DOHH2 (cell line): Measurements from ENCODE around the gene TBX21.

Source experiments
- EZH2phosphoT487 ChIP-seq: fragments of 200-600 bp; sonication (generic); IDR thresholded peaks from 2 replicates; pipeline ENCODE4 v1.6.1; 2017; ENCODE audit warnings: borderline replicate concordance, mild to moderate bottlenecking, antibody characterized with exemption, low read length, moderate library complexity, mixed read lengths
- TF ChIP-seq, protein P1 (sequence below): fragments of 200-600 bp; sonication (generic); IDR thresholded peaks from one replicate; pipeline ENCODE4 v1.5.1; 2014; ENCODE audit warnings: antibody characterized with exemption, mild to moderate bottlenecking, low read depth, low read length; ENCODE audit not compliant: poor library complexity, severe bottlenecking

DNA sequence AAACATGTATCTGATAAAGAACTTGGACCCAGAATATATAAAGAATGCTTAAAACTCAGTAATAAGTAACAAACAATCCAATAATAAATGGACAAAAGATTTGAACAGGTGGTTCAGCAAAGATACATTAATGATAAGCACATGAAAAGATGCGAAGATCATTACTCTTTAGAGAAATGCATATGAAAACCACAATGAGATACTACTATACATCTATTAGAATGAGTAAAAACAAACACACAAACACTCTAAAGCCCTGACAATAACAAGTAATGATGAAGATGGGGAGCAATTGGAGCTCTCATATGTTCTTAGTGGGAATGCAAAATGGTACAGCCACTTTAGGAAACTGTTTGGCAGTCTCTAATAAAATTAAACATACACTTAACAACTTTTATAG, 59.4 kb downstream of the TBX21 start:
- TF ChIP-seq, protein P1, sequence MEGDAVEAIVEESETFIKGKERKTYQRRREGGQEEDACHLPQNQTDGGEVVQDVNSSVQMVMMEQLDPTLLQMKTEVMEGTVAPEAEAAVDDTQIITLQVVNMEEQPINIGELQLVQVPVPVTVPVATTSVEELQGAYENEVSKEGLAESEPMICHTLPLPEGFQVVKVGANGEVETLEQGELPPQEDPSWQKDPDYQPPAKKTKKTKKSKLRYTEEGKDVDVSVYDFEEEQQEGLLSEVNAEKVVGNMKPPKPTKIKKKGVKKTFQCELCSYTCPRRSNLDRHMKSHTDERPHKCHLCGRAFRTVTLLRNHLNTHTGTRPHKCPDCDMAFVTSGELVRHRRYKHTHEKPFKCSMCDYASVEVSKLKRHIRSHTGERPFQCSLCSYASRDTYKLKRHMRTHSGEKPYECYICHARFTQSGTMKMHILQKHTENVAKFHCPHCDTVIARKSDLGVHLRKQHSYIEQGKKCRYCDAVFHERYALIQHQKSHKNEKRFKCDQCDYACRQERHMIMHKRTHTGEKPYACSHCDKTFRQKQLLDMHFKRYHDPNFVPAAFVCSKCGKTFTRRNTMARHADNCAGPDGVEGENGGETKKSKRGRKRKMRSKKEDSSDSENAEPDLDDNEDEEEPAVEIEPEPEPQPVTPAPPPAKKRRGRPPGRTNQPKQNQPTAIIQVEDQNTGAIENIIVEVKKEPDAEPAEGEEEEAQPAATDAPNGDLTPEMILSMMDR, result no peak
- no peak for TF ChIP-seq EZH2phosphoT487
